PC-3 (cell line): Measurements from ENCODE around the gene ANKRD23. TPM values are rescaled to one million over a fixed set of nuclear protein-coding genes. Genes with fewer than 3 reads are reported as not detected.
A peak's percentile ranks its signal among the peaks of the same experiment; 100 is the strongest.

Source experiments
- ATAC-seq: fragments of 200-7000 bp; cut with Tn5 transposase; 2 replicates; pipeline ENCODE4 v1.9.1; 2020; ENCODE audit warnings: mild to moderate bottlenecking, moderate library complexity
- BruUV-seq: library from RNA; stranded (reverse); fragments of 400-500 nt; replicated peaks from 2 replicates; lab custom pipeline; 2021; lab: Mats Ljungman, UMichigan
- CTCF ChIA-PET: fragments of 300-600 bp; sonication (Branson Sonifier 250); formaldehyde crosslinking; loops from one replicate; lab custom pipeline; 2022; ENCODE audit warnings: antibody characterized with exemption; lab: Charles Lee
- POLR2A ChIA-PET: fragments of 300-600 bp; sonication (Branson Sonifier 250); formaldehyde crosslinking; loops from one replicate; lab custom pipeline; 2022; ENCODE audit warnings: antibody characterized with exemption; ENCODE audit not compliant: unreplicated experiment; lab: Charles Lee
- DNase-seq: peaks from one replicate; pipeline ENCODE4 v3.0.0-alpha.2; 2015
- H2AFZ ChIP-seq: fragments of 300-600 bp; sonication (generic); 2 replicates; pipeline ENCODE4 v1.6.0; 2016; ENCODE audit warnings: antibody characterized with exemption, low read length
- H3F3A ChIP-seq: fragments of 300-600 bp; sonication (generic); one replicate; pipeline ENCODE4 v1.6.0; 2017; ENCODE audit warnings: antibody characterized with exemption, low read length, control low read depth, mild to moderate bottlenecking; ENCODE audit not compliant: unreplicated experiment
- H3K27ac ChIP-seq: fragments of 300-600 bp; sonication (generic); 2 replicates; pipeline ENCODE4 v1.5.1; 2016; ENCODE audit warnings: mild to moderate bottlenecking, low read length
- H3K27me3 ChIP-seq: fragments of 300-600 bp; sonication (generic); 2 replicates; pipeline ENCODE4 v1.6.1; 2016; ENCODE audit warnings: low read length, mixed read lengths
- H3K36me3 ChIP-seq: fragments of 300-600 bp; sonication (generic); 2 replicates; pipeline ENCODE4 v1.6.1; 2016; ENCODE audit warnings: low read depth, mixed run types, low read length, mixed read lengths
- H3K4me1 ChIP-seq: fragments of 300-600 bp; sonication (generic); 2 replicates; pipeline ENCODE4 v1.5.1; 2016; ENCODE audit warnings: low read length; ENCODE audit not compliant: insufficient read depth
- H3K4me2 ChIP-seq: fragments of 300-600 bp; sonication (generic); 2 replicates; pipeline ENCODE4 v1.6.0; 2016; ENCODE audit warnings: low read length
- H3K4me3 ChIP-seq: fragments of 300-600 bp; sonication (generic); 2 replicates; pipeline ENCODE4 v1.5.1; 2016; ENCODE audit warnings: mild to moderate bottlenecking, low read length, mixed read lengths
- H3K79me2 ChIP-seq: fragments of 300-600 bp; sonication (generic); 2 replicates; pipeline ENCODE4 v1.6.1; 2017; ENCODE audit warnings: low read length, mixed read lengths
- H3K9ac ChIP-seq: fragments of 300-600 bp; sonication (generic); 2 replicates; pipeline ENCODE4 v1.6.0; 2016; ENCODE audit warnings: mild to moderate bottlenecking, low read length
- H3K9me2 ChIP-seq: fragments of 300-600 bp; sonication (generic); replicated peaks from 2 replicates; pipeline ENCODE4 v1.6.1; 2016; ENCODE audit warnings: mixed run types, low read length, mixed read lengths
- H3K9me3 ChIP-seq: fragments of 300-600 bp; sonication (generic); 2 replicates; pipeline ENCODE4 v1.6.1; 2016; ENCODE audit warnings: low read length, mixed read lengths
- H4K20me1 ChIP-seq: fragments of 300-600 bp; sonication (generic); 2 replicates; pipeline ENCODE4 v1.6.1; 2016; ENCODE audit warnings: low read length, mixed read lengths
- CTCF ChIP-seq: fragments of 300-600 bp; sonication (generic); conservative IDR thresholded peaks from 2 replicates; pipeline ENCODE4 v1.5.1; 2017; ENCODE audit warnings: antibody characterized with exemption, low read depth, mild to moderate bottlenecking, low read length
- EZH2 ChIP-seq: fragments of 300-600 bp; sonication (generic); IDR thresholded peaks from one replicate; pipeline ENCODE4 v1.6.1; 2017; ENCODE audit warnings: antibody characterized with exemption, mild to moderate bottlenecking, low read length; ENCODE audit not compliant: unreplicated experiment
- EZH2phosphoT487 ChIP-seq: fragments of 300-600 bp; sonication (generic); IDR thresholded peaks from 2 replicates; pipeline ENCODE4 v1.6.1; 2018; ENCODE audit warnings: mild to moderate bottlenecking, antibody characterized with exemption, low read length, borderline replicate concordance
- intact Hi-C: fragments of 100-400 bp; cut with micrococcal nuclease; formaldehyde crosslinking; loops from 2 replicates; pipeline ENCODE4 v1.9.0; 2023
- total RNA-seq: library from RNA; depleted of rRNA; stranded (reverse); fragments of >200 nt; gene quantifications from 2 replicates; pipeline ENCODE4 v1.2.3, GENCODE V29; 2014

Gene ANKRD23
- total RNA-seq, 1 experiment from 2014 or later, result 8.2 TPM

- peaks cover 65% of the 10 kb centered on the region for H3K4me1 ChIP-seq
- H3K27ac ChIP-seq, result peak overlapping the region; percentile 94
- TF ChIP-seq EZH2 (no peak), CTCF (no peak), EZH2phosphoT487 (no peak)
- H3K4me3 ChIP-seq, result peak overlapping the region; percentile 31; the same call in 1 of the 2 replicates
- CTCF ChIA-PET, result no interaction called here
- intact Hi-C loops, result no loop called here
- peak overlapping the region; percentile 81 for H3K4me2 ChIP-seq
- peak; percentile 95 for DNase-seq
- H4K20me1 ChIP-seq, result no peaks in the 10 kb centered on the region
- H2AFZ ChIP-seq, result peak overlapping the region; percentile 78
- peak overlapping the region; percentile 67 for H3K9ac ChIP-seq
- POLR2A ChIA-PET, result interaction anchor here (0.6 kb wide), 2 partner anchors 11 to 15 kb away, joined by 3 read pairs; no protein-coding TSS in a partner anchor
- H3K79me2 ChIP-seq, result no peaks in the 10 kb centered on the region
- no peaks in the 10 kb centered on the region for H3K27me3 ChIP-seq
- no peaks in the 10 kb centered on the region for H3F3A ChIP-seq
- no peaks in the 10 kb centered on the region for H3K36me3 ChIP-seq
- no TSS peak for BruUV-seq
- H3K9me2 ChIP-seq, result no peaks in the 10 kb centered on the region
- H3K9me3 ChIP-seq, result no peaks in the 10 kb centered on the region
- ATAC-seq, result peak; percentile 67
Observed at GRCh38 chr2:96888072-96889011, 44.5 kb upstream of the ANKRD23 start.

DNA sequence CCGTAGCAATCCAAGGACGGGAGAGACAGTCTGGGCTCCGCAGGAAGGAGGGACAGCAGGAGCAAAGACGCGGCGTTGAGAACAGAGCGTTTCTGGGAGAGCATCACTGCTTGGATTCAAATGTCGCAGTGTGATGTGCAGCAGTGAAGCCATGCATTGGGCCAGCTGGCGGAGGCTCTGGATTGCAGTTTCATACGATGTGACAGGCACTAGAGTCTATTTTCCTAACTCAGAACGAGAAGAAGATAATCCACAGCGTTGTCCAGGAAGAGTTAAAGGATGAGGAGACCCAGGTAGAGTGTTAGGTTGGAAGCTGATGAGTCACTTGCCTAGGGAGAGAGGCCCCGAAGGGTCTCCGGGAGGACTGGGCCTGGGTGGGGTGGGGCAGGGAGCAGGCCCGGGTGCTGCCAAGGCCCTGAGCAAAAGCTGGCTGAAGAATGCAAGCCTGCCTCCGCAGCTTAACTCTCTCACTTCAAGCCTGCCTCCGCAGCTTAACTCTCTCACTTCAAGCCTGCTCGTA is 43.7 kb upstream of the ANKRD23 start:
- Histone ChIP-seq H3K27me3 (no peaks in the 10 kb centered on the region), H3K79me2 (no peaks in the 10 kb centered on the region), H3K4me2 (peak overlapping the region; percentile 81), H3K4me3 (peak overlapping the region; percentile 31; the same call in 1 of the 2 replicates), H3K27ac (peak overlapping the region; percentile 94), H4K20me1 (no peaks in the 10 kb centered on the region), H3F3A (no peaks in the 10 kb centered on the region), H3K9ac (peak overlapping the region; percentile 67), H3K4me1 (peaks cover 66% of the 10 kb centered on the region), H3K9me2 (no peaks in the 10 kb centered on the region), H3K36me3 (no peaks in the 10 kb centered on the region), H2AFZ (peak overlapping the region; percentile 78; the same call in 1 of the 2 replicates), H3K9me3 (no peaks in the 10 kb centered on the region)
- CTCF ChIA-PET, result no interaction called here
- intact Hi-C loops, result no loop called here
- ATAC-seq (no peak), DNase-seq (peak; percentile 20)
- no peak for TF ChIP-seq EZH2phosphoT487
- no TSS peak for BruUV-seq
- POLR2A ChIA-PET, result no interaction called here

DNA sequence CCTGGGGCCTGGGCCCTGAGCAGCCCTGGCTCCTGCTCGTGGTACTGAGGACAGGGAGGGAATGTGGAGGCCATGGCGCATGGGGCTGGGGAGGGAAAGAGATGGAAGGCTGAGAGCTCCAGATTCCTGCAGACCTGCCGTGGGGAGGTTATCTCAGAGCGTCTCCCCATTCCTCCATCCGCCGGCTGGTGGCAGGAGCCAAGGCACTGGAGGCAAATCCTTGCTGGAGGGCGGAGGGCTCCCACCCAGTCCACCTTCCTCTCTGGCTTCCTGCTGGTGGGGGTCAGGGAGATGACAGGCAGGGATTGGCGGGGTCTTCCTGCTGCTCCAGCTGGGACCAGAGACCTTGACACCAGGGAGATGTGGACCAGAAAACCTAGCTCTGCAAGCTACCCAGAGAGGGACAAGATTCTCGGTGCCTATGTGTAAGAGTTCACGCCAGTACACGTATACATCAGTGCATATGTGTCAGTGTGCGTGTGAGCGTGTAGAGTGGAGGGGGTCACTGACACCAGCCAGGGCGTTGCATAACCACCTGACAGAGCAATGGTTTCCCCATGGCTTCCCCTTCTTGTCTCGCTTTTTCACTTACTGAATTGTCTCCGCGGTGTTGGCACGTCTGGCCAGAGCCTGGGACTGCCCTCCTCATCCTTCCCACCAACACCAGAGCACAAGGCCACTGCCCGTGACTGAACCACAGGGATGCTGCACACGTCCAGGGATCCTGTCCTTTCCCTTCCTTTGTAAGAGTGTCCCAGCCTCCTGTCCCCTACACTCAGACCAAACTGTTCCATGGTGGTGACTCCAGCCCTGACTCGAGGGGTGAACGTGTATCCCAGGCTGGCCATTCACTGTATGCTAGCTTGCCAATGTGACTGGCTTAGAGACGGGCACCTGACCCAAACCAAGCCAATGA is 41.9 kb upstream of the ANKRD23 start:
- DNase-seq (no peak), ATAC-seq (no peak; the same call in 1 of the 2 replicates)
- Histone ChIP-seq H3K4me2 (peak overlapping the region; percentile 50; the same call in 1 of the 2 replicates), H3K9ac (no peak overlapping the region), H3K27ac (peak overlapping the region; percentile 49), H2AFZ (0 out of 2 replicates have a peak overlapping the region, but pooled peaks have one; percentile 36), H4K20me1 (no peaks in the 10 kb centered on the region), H3K4me3 (no peak overlapping the region), H3K4me1 (peaks cover 60% of the 10 kb centered on the region), H3K27me3 (no peaks in the 10 kb centered on the region), H3K79me2 (no peaks in the 10 kb centered on the region), H3K36me3 (no peaks in the 10 kb centered on the region), H3F3A (no peaks in the 10 kb centered on the region), H3K9me3 (no peaks in the 10 kb centered on the region), H3K9me2 (no peaks in the 10 kb centered on the region)
- intact Hi-C loops, result no loop called here
- ChIA-PET CTCF (interaction anchor here (1.1 kb wide), 1 partner anchor 28 kb away, joined by 3 read pairs; the partner anchor contains the start of gene ANKRD39), POLR2A (no interaction called here)
- BruUV-seq, result no TSS peak
- TF ChIP-seq EZH2phosphoT487 (no peak), EZH2 (no peak), CTCF (no peak)
